ENCODE data around the gene VNN1. TPM values are rescaled to one million over a fixed set of nuclear protein-coding genes. Genes with fewer than 3 reads are reported as not detected.

The VNN1 gene
- total RNA-seq, 1 experiment from 2014 or later: not detected

- H3K36me3 ChIP-seq (ENCODE audit: control insufficient read depth in 1 of 2, insufficient read depth in 2 of 2, low read length in 2 of 2): no peaks in the 10 kb centered on the region
- H3K4me2 ChIP-seq (ENCODE audit: low read length): no peak overlapping the region
- no TSS peak for BruUV-seq (replicated peaks)
- no peak overlapping the region for H3K4me3 ChIP-seq (replicated peaks in 1 of 2; ENCODE audit: low read depth in 1 of 2, low read length in 2 of 2)
- H2AFZ ChIP-seq (ENCODE audit: low read depth, low read length, poor library complexity, severe bottlenecking): no peak overlapping the region
- no peaks in the 10 kb centered on the region for H3K9me3 ChIP-seq (ENCODE audit: control insufficient read depth in 1 of 2, insufficient read depth in 1 of 2, low read depth in 1 of 2, low read length in 2 of 2)
- TF ChIP-seq SP1 (IDR thresholded peaks at IDR 0.05; ENCODE audit: low read depth): no peak
- no peak for TF ChIP-seq ELF1 (IDR thresholded peaks at IDR 0.05; ENCODE audit: borderline replicate concordance, low read depth)
- ATAC-seq: no peak
- intact Hi-C loops (cut with micrococcal nuclease): no loop called here
- no peak for DNase-seq (ENCODE audit: low read depth, low spot score)
- no peaks in the 10 kb centered on the region for H3K9me2 ChIP-seq (ENCODE audit: insufficient read depth)
- no peak overlapping the region for H3K9ac ChIP-seq (ENCODE audit: low read length)
- no peaks in the 10 kb centered on the region for H3K27me3 ChIP-seq (ENCODE audit: insufficient read depth, low read length)
- H4K20me1 ChIP-seq (ENCODE audit: insufficient read depth): no peaks in the 10 kb centered on the region
- ChIA-PET CTCF (interaction anchor here (1.7 kb wide), 1 partner anchor 10 kb away, joined by 4 read pairs; no protein-coding TSS in a partner anchor), POLR2A (no interaction called here), RAD21 (ENCODE audit: low non-redundant PET in 1 of 2, low total read pairs in 2 of 2, uncharacterized antibody in 2 of 2, unreplicated experiment in 2 of 2) (no interaction called here)
- no peak overlapping the region for H3K27ac ChIP-seq (ENCODE audit: low read depth, low read length)
- no peaks in the 10 kb centered on the region for H3K79me2 ChIP-seq (ENCODE audit: insufficient read depth, low read length)
- no peaks in the 10 kb centered on the region for H3K4me1 ChIP-seq (ENCODE audit: control insufficient read depth in 1 of 2, insufficient read depth in 2 of 2, low read length in 2 of 2)
Measured at GRCh38 chr6:132725471-132725870, 11.6 kb upstream of the VNN1 start.

- intact Hi-C loops (cut with micrococcal nuclease): no loop called here
- Histone ChIP-seq H3K9ac (ENCODE audit: low read length) (no peak overlapping the region), H3K79me2 (ENCODE audit: insufficient read depth, low read length) (no peaks in the 10 kb centered on the region), H3K4me3 (replicated peaks in 1 of 2; ENCODE audit: low read depth in 1 of 2, low read length in 2 of 2) (no peak overlapping the region), H2AFZ (ENCODE audit: low read depth, low read length, poor library complexity, severe bottlenecking) (no peak overlapping the region), H3K9me3 (ENCODE audit: control insufficient read depth in 1 of 2, insufficient read depth in 1 of 2, low read depth in 1 of 2, low read length in 2 of 2) (no peaks in the 10 kb centered on the region), H3K27ac (ENCODE audit: low read depth, low read length) (no peak overlapping the region), H3K4me2 (ENCODE audit: low read length) (no peak overlapping the region), H3K27me3 (ENCODE audit: insufficient read depth, low read length) (no peaks in the 10 kb centered on the region), H3K4me1 (ENCODE audit: control insufficient read depth in 1 of 2, insufficient read depth in 2 of 2, low read length in 2 of 2) (no peaks in the 10 kb centered on the region), H3K36me3 (ENCODE audit: control insufficient read depth in 1 of 2, insufficient read depth in 2 of 2, low read length in 2 of 2) (no peaks in the 10 kb centered on the region), H3K9me2 (ENCODE audit: insufficient read depth) (no peaks in the 10 kb centered on the region), H4K20me1 (ENCODE audit: insufficient read depth) (no peaks in the 10 kb centered on the region)
- ChIA-PET CTCF (no interaction called here), RAD21 (ENCODE audit: low non-redundant PET in 1 of 2, low total read pairs in 2 of 2, uncharacterized antibody in 2 of 2, unreplicated experiment in 2 of 2) (no interaction called here), POLR2A (no interaction called here)
- TF ChIP-seq POLR2AphosphoS5 (IDR thresholded peaks at IDR 0.05; ENCODE audit: low read depth, low read length): no peak
- TF ChIP-seq SRF (IDR thresholded peaks at IDR 0.05; ENCODE audit: low read depth): no peak
- no peak for TF ChIP-seq REST (IDR thresholded peaks at IDR 0.05; ENCODE audit: low read depth)
- no peak for TF ChIP-seq CEBPB (IDR thresholded peaks at IDR 0.05; ENCODE audit: low read depth)
- TF ChIP-seq ATF3 (IDR thresholded peaks at IDR 0.05): no peak
- TF ChIP-seq ZBTB33 (IDR thresholded peaks at IDR 0.05; ENCODE audit: extremely low read depth, insufficient replicate concordance, low read length): no peak
- no peak for TF ChIP-seq EZH2phosphoT487 (IDR thresholded peaks at IDR 0.05; ENCODE audit: borderline replicate concordance)
- TF ChIP-seq SIN3A (IDR thresholded peaks at IDR 0.05; ENCODE audit: low read depth): no peak
- no TSS peak for BruUV-seq (replicated peaks)
- no peak for DNase-seq (ENCODE audit: low read depth, low spot score)
- no peak for ATAC-seq
Measured at GRCh38 chr6:132719736-132720448, 6.0 kb upstream of the VNN1 start.

Measured in HCT116 (cell line).